Fibroblast of the conjunctiva (primary cell): Measurements from ENCODE around the gene SPRED2.

Source experiments
- DNase-seq: peaks from one replicate; pipeline ENCODE4 v3.0.0-alpha.2; 2010; ENCODE audit warnings: low read depth

SPRED2 gene

GRCh38 chr2:65432227-65433190 lies at the start of gene SPRED2:
SPRED2 (minus strand) TSS chr2:65432599; CDS start chr2:65431987, 612 bp downstream.
- DNase-seq: peak; percentile 95

- DNase-seq: no peak
These were observed 49.6 kb upstream of the SPRED2 start for GRCh38 chr2:65481961-65482360.

DNA sequence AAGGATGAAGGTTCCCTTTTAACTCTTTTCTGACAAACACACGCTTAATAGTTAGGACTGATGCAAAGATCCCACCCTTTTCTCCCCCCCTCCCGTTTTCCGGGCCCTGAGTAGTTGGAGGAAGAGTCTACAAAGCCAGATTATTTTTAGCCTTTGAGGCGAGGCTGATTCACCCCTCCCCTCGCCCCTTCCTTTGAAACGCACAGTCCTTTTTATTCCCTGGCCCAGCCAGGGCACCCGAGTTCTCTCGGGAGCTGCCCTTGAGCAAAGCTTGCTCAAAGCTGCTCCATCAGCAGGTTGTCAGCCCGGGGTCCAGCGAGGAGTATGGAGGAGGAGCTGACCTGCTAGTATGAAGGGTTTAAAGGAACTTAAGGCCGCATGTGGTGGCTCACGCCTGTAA lies 47.1 kb upstream of the SPRED2 start:
- DNase-seq: no peak

- DNase-seq: no peak
These were observed 46.2 kb upstream of the SPRED2 start for GRCh38 chr2:65478498-65479135.

DNA sequence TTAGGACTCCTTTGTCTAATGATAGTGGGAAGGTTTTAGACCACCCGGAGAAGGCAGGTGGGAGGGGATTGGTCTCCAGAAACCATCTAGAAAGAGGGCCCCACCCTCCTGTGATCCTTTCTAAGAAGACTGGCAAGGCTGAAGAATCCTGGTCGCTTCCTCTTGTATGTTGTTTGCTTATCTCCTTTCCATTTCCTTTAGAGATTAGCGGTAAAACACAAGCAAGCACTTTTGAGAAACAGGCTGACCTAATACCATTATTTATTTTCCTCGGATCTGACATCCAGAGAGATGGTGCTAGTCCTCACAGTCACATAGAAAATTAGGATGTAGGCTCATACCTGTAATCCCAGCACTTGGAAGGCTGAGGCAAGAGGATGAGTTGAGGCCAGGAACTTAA lies 45.2 kb upstream of the SPRED2 start:
- no peak for DNase-seq

GRCh38 chr2:65476778-65477177 lies 44.4 kb upstream of the SPRED2 start:
- DNase-seq: no peak

DNA sequence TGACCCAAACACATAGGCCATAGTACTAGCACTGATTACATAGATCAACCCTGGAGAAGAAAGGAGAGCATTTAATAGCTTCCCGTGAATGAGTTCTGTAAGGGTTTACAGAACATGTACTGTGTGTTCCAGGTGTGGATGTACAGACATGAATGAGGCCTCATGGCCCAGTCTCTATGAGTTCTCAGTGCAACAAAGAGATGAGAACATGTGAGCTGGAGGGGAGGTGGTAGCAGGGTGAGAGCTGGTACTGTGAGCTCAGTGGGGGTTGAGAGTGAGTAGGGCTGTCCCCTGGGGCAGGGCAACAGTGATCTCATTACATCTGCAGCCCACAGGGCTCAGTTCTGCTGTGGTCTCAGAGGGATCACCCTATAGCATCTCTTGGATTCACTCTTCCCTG lies 42.6 kb upstream of the SPRED2 start:
- no peak for DNase-seq

DNA sequence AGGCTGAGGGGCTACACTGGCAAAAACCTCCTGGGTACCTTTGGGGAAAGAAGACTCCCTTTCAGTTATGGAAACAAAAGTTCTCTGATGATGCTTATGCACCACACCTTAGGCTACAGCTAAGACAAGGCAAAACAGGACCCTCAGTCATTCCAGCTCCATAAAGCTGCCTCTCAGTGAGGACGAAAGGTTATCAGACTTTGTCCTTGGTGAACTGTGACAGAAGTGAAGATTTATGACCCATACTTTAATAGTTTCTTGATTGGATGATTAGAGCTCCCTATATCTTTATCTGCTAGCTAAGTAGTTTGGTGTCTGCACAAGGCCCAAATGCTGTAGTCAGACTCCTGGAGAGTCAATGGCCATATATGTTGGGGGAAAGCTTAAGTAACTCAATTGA lies 40.6 kb upstream of the SPRED2 start:
- no peak for DNase-seq

DNA sequence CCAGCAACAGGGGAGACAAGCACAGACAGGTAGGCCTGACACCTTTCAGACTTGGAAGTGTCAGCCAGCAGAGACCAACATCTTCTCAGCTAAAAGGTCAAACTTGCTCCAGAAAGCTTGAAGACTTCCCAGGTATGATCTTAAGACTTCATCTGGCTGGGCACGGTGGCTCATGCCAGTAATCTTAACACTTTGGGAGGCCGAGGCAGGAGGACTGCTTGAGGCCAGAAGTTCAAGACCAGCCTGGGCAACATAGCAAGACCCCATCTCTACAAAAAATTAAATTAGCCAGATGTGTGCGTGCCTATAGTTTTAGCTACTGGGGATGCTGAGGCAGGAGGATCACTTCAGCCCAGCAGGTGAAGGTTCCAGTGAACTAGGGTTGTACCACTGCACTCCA lies 39.0 kb upstream of the SPRED2 start:
- no peak for DNase-seq

DNA sequence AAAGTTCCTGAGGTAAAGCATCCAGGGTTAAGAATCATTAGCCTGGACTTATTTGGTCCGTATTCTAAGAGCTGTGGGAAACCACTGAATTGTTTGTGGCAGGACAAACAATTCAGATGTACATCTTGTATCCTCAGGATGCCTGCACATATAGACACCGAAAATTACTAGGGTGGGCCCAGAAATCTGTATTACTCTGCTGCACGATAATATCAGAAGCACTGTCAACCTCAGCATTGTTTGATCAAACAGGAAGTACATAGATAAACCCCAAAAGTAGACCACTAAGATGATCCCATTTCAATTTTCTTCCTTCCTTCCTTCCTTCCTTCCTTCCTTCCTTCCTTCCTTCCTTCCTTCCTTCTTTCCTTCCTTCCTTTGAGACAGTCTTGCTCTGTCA lies 34.2 kb upstream of the SPRED2 start:
- DNase-seq: no peak

GRCh38 chr2:65465857-65466256 lies 33.5 kb upstream of the SPRED2 start:
- peak; percentile 44 for DNase-seq

DNA sequence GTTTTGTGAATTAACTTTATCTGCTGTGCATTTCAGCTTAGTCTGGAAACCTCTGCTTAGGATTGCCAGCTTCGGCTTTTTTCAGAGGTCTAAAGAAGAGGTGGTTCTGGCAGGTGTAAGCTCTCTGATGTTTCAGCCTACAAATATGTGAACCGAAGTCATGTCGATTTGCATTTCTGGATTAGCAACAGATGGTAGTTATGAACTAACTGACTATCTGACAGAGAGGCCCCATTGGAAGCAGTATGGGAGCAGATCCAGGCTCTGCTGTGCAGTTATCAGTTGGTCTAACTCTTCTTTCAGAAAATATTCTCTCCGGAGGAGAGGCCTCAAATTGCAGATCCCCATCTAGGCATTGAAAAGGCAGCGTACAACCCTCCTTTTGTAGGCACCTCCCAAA lies 32.7 kb upstream of the SPRED2 start:
- DNase-seq: no peak

DNA sequence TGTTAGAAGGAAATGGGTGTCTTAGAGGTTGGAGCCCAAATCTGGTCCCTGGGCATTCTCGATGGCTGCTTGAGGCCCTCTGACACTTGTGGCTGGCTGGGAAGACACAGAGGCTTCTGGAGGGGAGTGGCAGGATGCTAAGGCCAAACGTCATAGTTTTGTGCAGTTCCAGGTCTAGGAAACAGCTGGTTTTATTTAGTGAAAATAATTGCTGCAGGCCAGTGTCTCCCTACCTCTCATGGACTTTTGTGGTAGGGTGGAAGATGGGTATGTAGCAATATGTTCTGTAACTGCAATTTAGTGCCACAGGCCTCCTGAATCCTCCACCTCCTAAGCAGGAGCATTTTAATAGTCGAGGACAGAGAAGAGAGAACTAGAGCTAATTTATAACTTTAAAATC lies 32.2 kb upstream of the SPRED2 start:
- DNase-seq: no peak

DNA sequence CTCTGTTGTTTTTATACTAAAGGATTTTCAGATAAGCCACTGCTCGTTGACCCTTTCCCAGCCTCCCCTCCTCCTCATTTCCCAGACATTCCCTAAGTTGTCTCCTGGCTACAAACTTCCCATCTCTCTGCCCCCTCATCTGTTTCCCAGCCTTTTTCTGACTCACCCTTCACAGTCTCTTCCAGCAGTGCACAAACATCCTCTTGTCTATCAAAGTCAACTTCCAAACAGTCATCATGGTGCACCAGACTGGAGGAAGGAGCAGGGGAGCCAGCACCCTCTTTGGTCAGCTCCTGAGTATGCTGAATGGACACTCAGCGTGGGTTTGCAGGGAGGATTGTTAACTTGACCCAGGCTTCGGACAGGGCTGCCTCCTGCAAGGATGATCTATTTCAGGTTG lies 26.6 kb upstream of the SPRED2 start:
- DNase-seq: no peak

- DNase-seq: no peak
These were observed 24.5 kb upstream of the SPRED2 start for GRCh38 chr2:65456886-65457285.

DNA sequence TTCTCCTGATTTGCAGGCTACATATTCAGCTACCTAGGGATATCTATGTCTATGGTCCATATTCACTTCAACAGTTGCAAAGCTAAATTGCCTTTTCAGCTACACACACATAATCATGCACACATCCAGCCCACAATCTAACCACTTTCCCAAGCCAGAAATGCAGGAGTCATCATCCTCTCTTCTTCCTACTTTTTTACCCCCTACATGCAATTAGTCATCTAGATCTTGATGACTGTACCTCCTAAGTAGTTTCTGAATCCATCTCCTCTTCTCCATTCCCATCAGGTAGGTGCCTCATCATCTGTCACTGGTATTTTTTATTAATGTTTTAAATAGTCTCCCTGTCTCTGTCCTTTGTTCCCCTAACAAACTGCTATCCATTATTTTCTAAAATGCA lies 23.7 kb upstream of the SPRED2 start:
- DNase-seq: no peak

GRCh38 chr2:65453916-65454315 lies 21.5 kb upstream of the SPRED2 start:
- no peak for DNase-seq

- DNase-seq: no peak
These were observed 19.9 kb upstream of the SPRED2 start for GRCh38 chr2:65452150-65452895.

DNA sequence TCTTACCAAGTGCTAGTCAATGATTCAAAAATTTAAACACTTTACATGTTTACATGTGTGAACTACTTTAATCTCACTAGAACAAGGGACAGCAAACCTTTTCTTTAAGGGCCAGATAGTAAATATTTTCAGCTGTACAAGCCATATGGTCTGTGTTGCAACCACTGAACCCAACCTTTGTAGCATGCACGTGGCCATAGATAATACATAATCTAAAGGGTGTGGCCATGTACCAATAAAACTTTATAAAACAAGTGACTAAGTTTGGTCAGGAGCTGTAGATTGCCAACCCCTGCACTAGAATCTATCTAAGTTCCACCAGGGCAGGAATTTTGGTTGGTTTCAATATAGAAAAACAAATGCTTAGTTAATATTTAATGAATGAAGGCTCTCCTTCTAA lies 18.4 kb upstream of the SPRED2 start:
- DNase-seq: no peak

GRCh38 chr2:65450393-65450792 lies 18.0 kb upstream of the SPRED2 start:
- DNase-seq: no peak

GRCh38 chr2:65443509-65444186 lies 11.2 kb upstream of the SPRED2 start:
- no peak for DNase-seq

DNA sequence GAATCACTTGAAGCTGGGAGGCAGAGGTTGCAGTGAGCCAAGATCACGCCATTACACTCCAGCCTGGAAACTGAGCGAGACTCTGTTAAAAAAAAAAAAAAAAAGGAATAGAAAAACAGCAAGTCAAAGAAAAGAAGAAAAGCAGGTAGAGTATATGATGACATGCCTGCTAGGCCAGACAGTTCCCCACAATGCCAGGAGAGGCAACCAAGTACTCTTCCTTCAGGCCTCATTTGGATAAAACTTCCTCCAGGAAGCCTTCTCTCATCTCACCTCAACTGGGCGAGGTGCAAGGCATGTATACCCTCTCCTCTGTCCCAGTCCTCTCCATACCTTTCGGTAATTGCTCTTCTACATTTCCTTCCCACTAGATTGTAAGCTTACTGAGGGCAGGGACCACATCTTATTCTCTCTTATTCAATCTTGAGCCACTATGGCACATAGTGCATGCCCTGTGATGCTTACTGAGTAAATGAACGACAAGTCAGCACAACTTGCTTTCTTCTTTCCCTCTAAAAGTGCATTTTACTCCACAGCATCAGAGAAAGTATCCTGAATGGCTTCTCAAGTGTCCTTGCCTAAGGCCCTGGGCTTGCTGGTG lies 10.1 kb upstream of the SPRED2 start:
- DNase-seq: no peak
